HCT116 (cell line): ENCODE data around the gene BRD7. TPM values are rescaled to one million over a fixed set of nuclear protein-coding genes. Genes with fewer than 3 reads are reported as not detected.

Experiments
- ATAC-seq: fragments of 200-7000 bp; cut with Tn5 transposase; 2 replicates; pipeline ENCODE4 v1.9.1; 2020; ENCODE audit warnings: mild to moderate bottlenecking, moderate library complexity
- BruUV-seq: library from RNA; stranded (reverse); fragments of 400-500 nt; replicated peaks from 2 replicates; lab custom pipeline; 2021; lab: Mats Ljungman, UMichigan
- CTCF ChIA-PET: fragments of 300-600 bp; sonication (Branson Sonifier 250); formaldehyde crosslinking; loops from one replicate; lab custom pipeline; 2021; ENCODE audit warnings: antibody characterized with exemption; lab: Charles Lee
- POLR2A ChIA-PET: fragments of 300-600, 350-600 bp; sonication (Branson Sonifier 250); formaldehyde crosslinking; loops from one replicate; lab custom pipeline; 2021; ENCODE audit warnings: antibody characterized with exemption; lab: Charles Lee
- RAD21 ChIA-PET, 2 experiments: fragments of 300-600 bp; sonication (Branson Sonifier 250); formaldehyde crosslinking; loops; one replicate each; lab custom pipeline; 2023; ENCODE audit warnings: low total read pairs in 2 of 2; ENCODE audit not compliant: uncharacterized antibody in 2 of 2, unreplicated experiment in 2 of 2, low non-redundant PET in 1 of 2; lab: Charles Lee
- DNase-seq: peaks from one replicate; pipeline ENCODE4 v3.0.0-alpha.2; 2010; ENCODE audit warnings: low read depth, low spot score
- H2AFZ ChIP-seq: fragments of 200-600 bp; shearing (Covaris generic), sonication (generic); 2 replicates; pipeline ENCODE4 v1.6.1; 2017; ENCODE audit warnings: low read depth, mixed run types, mixed read lengths, antibody characterized with exemption, low read length; ENCODE audit not compliant: poor library complexity, severe bottlenecking
- H3K27ac ChIP-seq: 2 replicates; pipeline ENCODE4 v1.5.1; 2012; ENCODE audit warnings: low read depth, low read length
- H3K27me3 ChIP-seq: fragments of 200-600 bp; sonication (generic); 2 replicates; pipeline ENCODE4 v1.6.1; 2016; ENCODE audit warnings: mixed run types, low read length, mixed read lengths; ENCODE audit not compliant: insufficient read depth
- H3K36me3 ChIP-seq, 2 experiments: fragments of 200-500 bp in 1 of 2; fragments of 200-600 bp in 1 of 2; sonication (Bioruptor generic) in 1 of 2; sonication (generic) in 1 of 2; 2 replicates each; pipeline versions ENCODE4 v1.5.1 to v1.6.1; 2014 to 2016; ENCODE audit warnings: low read length in 2 of 2, inconsistent platforms in 1 of 2, mixed read lengths in 1 of 2, mixed run types in 1 of 2; ENCODE audit not compliant: insufficient read depth in 2 of 2, control insufficient read depth in 1 of 2
- H3K4me1 ChIP-seq, 2 experiments: fragments of 200-600 bp in 1 of 2; sonication (generic) in 1 of 2; 2 replicates each; pipeline versions ENCODE4 v1.5.1 to v1.6.1; 2012 to 2017; ENCODE audit warnings: low read length in 2 of 2, inconsistent platforms in 1 of 2, mild to moderate bottlenecking in 1 of 2, mixed read lengths in 1 of 2, mixed run types in 1 of 2, moderate library complexity in 1 of 2; ENCODE audit not compliant: insufficient read depth in 2 of 2, control insufficient read depth in 1 of 2
- H3K4me2 ChIP-seq: fragments of 200-600 bp; sonication (generic); 2 replicates; pipeline ENCODE4 v1.6.1; 2017; ENCODE audit warnings: mixed run types, low read length, mixed read lengths
- H3K4me3 ChIP-seq, 2 experiments: fragments of 200-600 bp in 1 of 2; sonication (generic) in 1 of 2; replicated peaks in 1 of 2; 2 replicates each; pipeline ENCODE4 v1.5.1; 2011 to 2016; ENCODE audit warnings: low read length in 2 of 2, control low read depth in 1 of 2, low read depth in 1 of 2, mild to moderate bottlenecking in 1 of 2, mixed read lengths in 1 of 2, mixed run types in 1 of 2
- H3K79me2 ChIP-seq: fragments of 200-600 bp; sonication (generic); 2 replicates; pipeline ENCODE4 v1.6.1; 2017; ENCODE audit warnings: mild to moderate bottlenecking, mixed run types, low read length, moderate library complexity, mixed read lengths; ENCODE audit not compliant: insufficient read depth
- H3K9ac ChIP-seq: fragments of 200-600 bp; sonication (generic); 2 replicates; pipeline ENCODE4 v1.6.1; 2016; ENCODE audit warnings: low read length, mixed read lengths
- H3K9me2 ChIP-seq: fragments of 200-600 bp; sonication (generic), shearing (Covaris generic); 2 replicates; pipeline ENCODE4 v1.6.1; 2017; ENCODE audit warnings: mixed run types, mild to moderate bottlenecking, moderate library complexity; ENCODE audit not compliant: insufficient read depth
- H3K9me3 ChIP-seq, 2 experiments: fragments of 200-500 bp in 1 of 2; fragments of 200-600 bp in 1 of 2; sonication (Bioruptor generic) in 1 of 2; sonication (generic) in 1 of 2; 2 replicates each; pipeline ENCODE4 v1.6.1; 2014 to 2017; ENCODE audit warnings: low read length in 2 of 2, mixed read lengths in 2 of 2, inconsistent platforms in 1 of 2, low read depth in 1 of 2, mild to moderate bottlenecking in 1 of 2, mixed run types in 1 of 2, moderate library complexity in 1 of 2; ENCODE audit not compliant: control insufficient read depth in 1 of 2, insufficient read depth in 1 of 2
- H4K20me1 ChIP-seq: fragments of 200-600 bp; sonication (generic), shearing (Covaris generic); 2 replicates; pipeline ENCODE4 v1.6.1; 2017; ENCODE audit warnings: mixed run types, mild to moderate bottlenecking, moderate library complexity; ENCODE audit not compliant: insufficient read depth
- CEBPB ChIP-seq: IDR thresholded peaks from 2 replicates; pipeline ENCODE4 v1.6.1; 2012; ENCODE audit warnings: low read depth
- EZH2 ChIP-seq: fragments of 200-600 bp; sonication (generic); IDR thresholded peaks from 2 replicates; pipeline ENCODE4 v1.6.1; 2017; ENCODE audit warnings: antibody characterized with exemption, mixed run types
- EZH2phosphoT487 ChIP-seq: fragments of 200-600 bp; IDR thresholded peaks from 2 replicates; pipeline ENCODE4 v1.6.1; 2018; ENCODE audit warnings: antibody characterized with exemption, borderline replicate concordance
- POLR2A ChIP-seq: IDR thresholded peaks from 2 replicates; pipeline ENCODE4 v1.7.0; 2011; ENCODE audit warnings: borderline replicate concordance; ENCODE audit not compliant: insufficient read depth, insufficient read length; ENCODE audit errors: extremely low read depth
- POLR2AphosphoS5 ChIP-seq: IDR thresholded peaks from 2 replicates; pipeline ENCODE4 v1.6.1; 2011; ENCODE audit warnings: mild to moderate bottlenecking, low read depth, low read length, moderate library complexity
- RAD21 ChIP-seq: IDR thresholded peaks from 2 replicates; pipeline ENCODE4 v1.6.1; 2012; ENCODE audit warnings: low read depth, mild to moderate bottlenecking
- SIN3A ChIP-seq: IDR thresholded peaks from 2 replicates; pipeline ENCODE4 v1.6.1; 2012; ENCODE audit warnings: low read depth
- TCF7L2 ChIP-seq: IDR thresholded peaks from 2 replicates; pipeline ENCODE4 v1.7.0; 2011; ENCODE audit warnings: borderline replicate concordance, inconsistent platforms; ENCODE audit not compliant: insufficient read depth, insufficient read length; ENCODE audit errors: extremely low read depth
- ZFX ChIP-seq: fragments of 450-650 bp; IDR thresholded peaks from 2 replicates; pipeline ENCODE4 v1.6.1; 2017
- ZNF274 ChIP-seq: fragments of 200-500 bp; sonication (Bioruptor generic); IDR thresholded peaks from 2 replicates; pipeline ENCODE4 v1.6.1; 2014; ENCODE audit warnings: mild to moderate bottlenecking, low read depth, low read length, inconsistent platforms
- intact Hi-C: fragments of 100-400 bp; cut with micrococcal nuclease; formaldehyde crosslinking; loops from 2 replicates; pipeline ENCODE4 v1.10.0; 2022
- total RNA-seq: library from RNA; stranded (reverse); gene quantifications from one replicate; pipeline ENCODE4 v1.2.1, GENCODE V29; 2021; ENCODE audit not compliant: unreplicated experiment
- TF ChIP-seq, protein P1 (sequence below): IDR thresholded peaks from 2 replicates; pipeline ENCODE4 v1.6.1; 2012; ENCODE audit warnings: low read depth
- TF ChIP-seq, protein P2 (sequence below), 3 experiments: fragments of 200-600 bp in 1 of 3; sonication (generic) in 1 of 3; IDR thresholded peaks in 2 of 3; conservative IDR thresholded peaks in 1 of 3; 2 replicates each; pipeline ENCODE4 v1.5.1; 2012 to 2017; ENCODE audit warnings: low read depth in 2 of 3, low read length in 2 of 3, antibody characterized with exemption in 1 of 3, borderline replicate concordance in 1 of 3, control low read depth in 1 of 3, mild to moderate bottlenecking in 1 of 3, mixed read lengths in 1 of 3, mixed run types in 1 of 3, moderate library complexity in 1 of 3; ENCODE audit not compliant: insufficient read depth in 1 of 3
- TF ChIP-seq, protein P3 (sequence below): IDR thresholded peaks from 2 replicates; pipeline ENCODE4 v1.6.1; 2012

The BRD7 gene
- total RNA-seq, 1 experiment from 2014 or later = 85.4 TPM

DNA sequence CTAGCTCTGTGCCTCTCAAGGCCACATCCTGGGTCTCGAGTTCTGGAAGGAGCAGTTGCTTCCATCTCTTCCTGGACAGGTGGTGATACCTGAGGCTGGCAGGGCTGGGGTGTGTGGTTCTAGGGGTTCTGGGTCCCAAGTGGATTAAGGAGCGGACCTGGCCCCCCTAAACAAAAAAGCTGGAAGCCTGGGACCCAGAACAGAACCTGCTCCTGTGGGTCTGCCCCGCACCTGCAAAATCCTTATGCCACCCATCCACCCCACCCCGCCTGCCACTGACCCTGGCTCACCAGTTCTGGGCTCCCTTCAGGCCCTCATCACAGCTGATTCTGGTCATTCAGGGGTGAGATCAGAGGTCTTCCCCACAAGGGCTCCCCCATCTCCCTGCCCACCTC is 57.7 kb downstream of the BRD7 start:
- RAD21 ChIA-PET = no interaction called here
- no peaks in the 10 kb centered on the region for H3K79me2 ChIP-seq
- no peak for TF ChIP-seq RAD21
- no peak for TF ChIP-seq POLR2A
- no peak for TF ChIP-seq ZNF274
- TF ChIP-seq TCF7L2 = no peak
- no peak for TF ChIP-seq POLR2AphosphoS5
- TF ChIP-seq, protein P1, sequence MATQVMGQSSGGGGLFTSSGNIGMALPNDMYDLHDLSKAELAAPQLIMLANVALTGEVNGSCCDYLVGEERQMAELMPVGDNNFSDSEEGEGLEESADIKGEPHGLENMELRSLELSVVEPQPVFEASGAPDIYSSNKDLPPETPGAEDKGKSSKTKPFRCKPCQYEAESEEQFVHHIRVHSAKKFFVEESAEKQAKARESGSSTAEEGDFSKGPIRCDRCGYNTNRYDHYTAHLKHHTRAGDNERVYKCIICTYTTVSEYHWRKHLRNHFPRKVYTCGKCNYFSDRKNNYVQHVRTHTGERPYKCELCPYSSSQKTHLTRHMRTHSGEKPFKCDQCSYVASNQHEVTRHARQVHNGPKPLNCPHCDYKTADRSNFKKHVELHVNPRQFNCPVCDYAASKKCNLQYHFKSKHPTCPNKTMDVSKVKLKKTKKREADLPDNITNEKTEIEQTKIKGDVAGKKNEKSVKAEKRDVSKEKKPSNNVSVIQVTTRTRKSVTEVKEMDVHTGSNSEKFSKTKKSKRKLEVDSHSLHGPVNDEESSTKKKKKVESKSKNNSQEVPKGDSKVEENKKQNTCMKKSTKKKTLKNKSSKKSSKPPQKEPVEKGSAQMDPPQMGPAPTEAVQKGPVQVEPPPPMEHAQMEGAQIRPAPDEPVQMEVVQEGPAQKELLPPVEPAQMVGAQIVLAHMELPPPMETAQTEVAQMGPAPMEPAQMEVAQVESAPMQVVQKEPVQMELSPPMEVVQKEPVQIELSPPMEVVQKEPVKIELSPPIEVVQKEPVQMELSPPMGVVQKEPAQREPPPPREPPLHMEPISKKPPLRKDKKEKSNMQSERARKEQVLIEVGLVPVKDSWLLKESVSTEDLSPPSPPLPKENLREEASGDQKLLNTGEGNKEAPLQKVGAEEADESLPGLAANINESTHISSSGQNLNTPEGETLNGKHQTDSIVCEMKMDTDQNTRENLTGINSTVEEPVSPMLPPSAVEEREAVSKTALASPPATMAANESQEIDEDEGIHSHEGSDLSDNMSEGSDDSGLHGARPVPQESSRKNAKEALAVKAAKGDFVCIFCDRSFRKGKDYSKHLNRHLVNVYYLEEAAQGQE = no peak
- no peak for TF ChIP-seq ZFX
- TF ChIP-seq, protein P2, sequence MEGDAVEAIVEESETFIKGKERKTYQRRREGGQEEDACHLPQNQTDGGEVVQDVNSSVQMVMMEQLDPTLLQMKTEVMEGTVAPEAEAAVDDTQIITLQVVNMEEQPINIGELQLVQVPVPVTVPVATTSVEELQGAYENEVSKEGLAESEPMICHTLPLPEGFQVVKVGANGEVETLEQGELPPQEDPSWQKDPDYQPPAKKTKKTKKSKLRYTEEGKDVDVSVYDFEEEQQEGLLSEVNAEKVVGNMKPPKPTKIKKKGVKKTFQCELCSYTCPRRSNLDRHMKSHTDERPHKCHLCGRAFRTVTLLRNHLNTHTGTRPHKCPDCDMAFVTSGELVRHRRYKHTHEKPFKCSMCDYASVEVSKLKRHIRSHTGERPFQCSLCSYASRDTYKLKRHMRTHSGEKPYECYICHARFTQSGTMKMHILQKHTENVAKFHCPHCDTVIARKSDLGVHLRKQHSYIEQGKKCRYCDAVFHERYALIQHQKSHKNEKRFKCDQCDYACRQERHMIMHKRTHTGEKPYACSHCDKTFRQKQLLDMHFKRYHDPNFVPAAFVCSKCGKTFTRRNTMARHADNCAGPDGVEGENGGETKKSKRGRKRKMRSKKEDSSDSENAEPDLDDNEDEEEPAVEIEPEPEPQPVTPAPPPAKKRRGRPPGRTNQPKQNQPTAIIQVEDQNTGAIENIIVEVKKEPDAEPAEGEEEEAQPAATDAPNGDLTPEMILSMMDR (IDR thresholded peaks at IDR 0.05 in 2 of 3, conservative IDR thresholded peaks at IDR 0.05 in 1 of 3; ENCODE audit: borderline replicate concordance in 1 of 3, insufficient read depth in 1 of 3, low read depth in 2 of 3, low read length in 2 of 3) = no peak
- TF ChIP-seq, protein P3, sequence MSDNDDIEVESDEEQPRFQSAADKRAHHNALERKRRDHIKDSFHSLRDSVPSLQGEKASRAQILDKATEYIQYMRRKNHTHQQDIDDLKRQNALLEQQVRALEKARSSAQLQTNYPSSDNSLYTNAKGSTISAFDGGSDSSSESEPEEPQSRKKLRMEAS = no peak
- no peak for TF ChIP-seq SIN3A
- TF ChIP-seq EZH2 = no peak
- TF ChIP-seq EZH2phosphoT487 = no peak
- TF ChIP-seq CEBPB = no peak
- H3K27ac ChIP-seq = no peak overlapping the region
- no peaks in the 10 kb centered on the region for H3K27me3 ChIP-seq
- H4K20me1 ChIP-seq = no peaks in the 10 kb centered on the region
- DNase-seq (no peak), ATAC-seq (no peak)
- no peaks in the 10 kb centered on the region for H3K9me3 ChIP-seq
- H3K9me2 ChIP-seq = no peaks in the 10 kb centered on the region
- no peak overlapping the region for H3K4me3 ChIP-seq
- POLR2A ChIA-PET = no interaction called here
- TSS peak; percentile 18 for BruUV-seq
- CTCF ChIA-PET = no interaction called here
- H3K36me3 ChIP-seq = peaks cover 11 to 19% of the 10 kb centered on the region in 2 experiments; a peak in 2 of 4 replicates
- H3K4me1 ChIP-seq = peaks cover 0 to 13% of the 10 kb centered on the region in 2 experiments; a peak in 2 of 4 replicates
- no peak overlapping the region for H3K4me2 ChIP-seq
- H2AFZ ChIP-seq = no peak overlapping the region
- intact Hi-C loops = no loop called here
- H3K9ac ChIP-seq = no peak overlapping the region
